ENCODE data around the gene SEC61A1.

Gene SEC61A1

DNA sequence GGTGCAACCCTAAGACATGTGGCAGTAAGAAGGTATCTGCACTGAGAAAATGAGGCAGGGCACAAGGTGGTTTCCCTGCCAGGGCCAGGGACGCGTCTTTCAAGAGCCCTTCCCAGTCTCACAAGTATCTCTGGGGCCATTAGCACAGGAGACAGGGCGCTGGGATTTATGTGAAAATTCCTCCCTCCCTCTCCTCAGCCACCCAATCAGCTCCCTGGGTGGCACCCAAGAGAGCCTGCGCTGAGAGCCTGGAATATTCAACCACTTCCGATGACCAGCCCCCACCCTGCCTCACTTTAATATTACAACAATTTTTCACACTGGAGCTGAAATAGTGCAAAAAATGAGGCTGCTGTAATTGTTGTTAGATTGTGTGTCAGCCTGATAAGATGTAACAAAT, 26.1 kb downstream of the SEC61A1 start:
- no peak for DNase-seq

DNA sequence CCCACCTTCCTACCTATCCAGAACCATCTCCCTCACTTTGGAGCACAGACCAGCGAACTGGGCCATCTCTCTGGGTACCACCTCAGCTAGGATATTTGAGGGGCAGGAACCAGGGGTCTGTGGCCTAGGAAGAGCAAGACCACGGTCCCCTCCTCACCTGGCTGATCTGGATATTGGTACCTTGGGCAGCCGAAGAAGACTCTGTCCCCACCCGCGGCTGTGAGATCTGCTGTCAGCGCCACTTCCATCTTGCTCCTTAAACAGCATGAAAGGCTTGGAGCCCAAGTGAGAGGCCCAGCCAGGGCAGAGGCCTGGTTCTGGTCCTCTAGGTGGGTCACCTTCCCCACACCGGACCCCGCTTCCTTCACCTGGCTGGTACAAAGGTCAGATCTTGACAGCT, 26.6 kb downstream of the SEC61A1 start:
- no peak for DNase-seq

DNA sequence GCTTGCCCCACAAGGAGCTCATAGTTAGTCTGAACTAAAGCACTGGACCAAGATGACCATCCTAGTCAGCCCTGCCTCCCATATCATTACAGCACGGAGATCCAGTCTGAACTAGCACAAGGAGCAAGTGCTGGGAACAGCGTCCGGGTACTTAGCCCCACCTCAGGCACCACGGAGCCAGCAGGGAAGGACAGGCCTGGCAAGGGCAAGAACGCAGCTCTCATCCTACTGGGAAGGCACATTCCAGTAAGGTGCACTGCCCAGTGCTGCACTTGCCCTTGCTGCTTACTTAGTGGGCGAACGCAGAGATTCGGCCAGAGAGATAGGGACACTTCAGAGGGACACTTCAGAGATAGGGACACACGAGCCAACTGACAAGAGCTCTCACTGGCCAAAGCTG, 27.6 kb downstream of the SEC61A1 start:
- DNase-seq, result no peak

DNA sequence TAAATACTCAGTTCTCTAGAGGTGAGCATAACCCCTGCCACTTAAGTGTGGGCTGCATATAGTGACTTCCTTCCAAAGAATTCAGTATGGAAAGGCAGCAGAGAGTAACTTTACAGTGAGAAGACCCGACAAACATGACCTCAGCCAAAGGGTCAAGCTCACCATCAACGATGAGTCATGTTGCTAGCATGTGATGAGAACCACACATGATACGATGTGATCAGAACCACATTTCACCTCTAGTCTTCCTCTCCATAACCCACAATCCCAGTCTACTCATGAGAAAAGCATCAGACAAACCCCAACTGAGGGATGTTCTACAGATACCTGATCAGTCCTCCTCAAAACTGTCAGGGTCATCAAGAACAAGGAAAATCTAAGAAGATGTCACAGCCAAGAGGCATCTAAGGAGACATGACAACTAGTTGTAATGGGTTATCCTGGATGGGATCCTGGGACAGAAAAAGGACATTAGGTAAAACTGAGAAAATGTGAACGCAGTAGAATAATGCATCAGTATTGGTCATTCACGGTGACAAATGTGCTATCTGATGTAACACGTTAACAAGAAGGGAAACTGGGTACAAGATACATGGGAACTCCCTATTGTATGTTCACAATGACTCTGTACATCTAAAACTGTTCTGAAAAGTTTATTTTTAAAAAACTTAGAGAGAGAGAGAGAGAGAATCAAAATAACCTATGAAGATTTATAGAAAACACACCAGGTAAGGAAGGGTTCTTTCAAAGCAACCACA, 28.3 kb downstream of the SEC61A1 start:
- DNase-seq, result no peak

DNA sequence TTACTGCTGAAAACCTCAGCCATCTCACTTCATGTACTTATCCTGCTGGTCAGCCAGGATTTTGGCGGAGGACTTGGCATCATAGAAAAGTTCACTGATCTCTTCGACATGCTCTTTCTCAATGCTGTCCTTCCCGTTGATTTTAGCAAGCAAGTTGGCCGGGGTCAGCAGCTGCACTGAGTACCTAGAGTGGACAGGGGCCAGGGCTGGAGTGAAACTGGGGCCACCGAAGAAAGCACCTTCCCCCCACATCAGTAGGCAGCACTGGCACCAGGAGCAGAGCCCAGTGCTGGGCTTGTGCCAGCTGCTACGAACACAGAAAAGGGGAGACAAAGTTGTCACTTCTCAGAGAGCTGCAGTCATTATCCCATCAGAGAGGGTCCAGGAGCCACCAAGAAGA, 29.0 kb downstream of the SEC61A1 start:
- DNase-seq, result no peak

DNA sequence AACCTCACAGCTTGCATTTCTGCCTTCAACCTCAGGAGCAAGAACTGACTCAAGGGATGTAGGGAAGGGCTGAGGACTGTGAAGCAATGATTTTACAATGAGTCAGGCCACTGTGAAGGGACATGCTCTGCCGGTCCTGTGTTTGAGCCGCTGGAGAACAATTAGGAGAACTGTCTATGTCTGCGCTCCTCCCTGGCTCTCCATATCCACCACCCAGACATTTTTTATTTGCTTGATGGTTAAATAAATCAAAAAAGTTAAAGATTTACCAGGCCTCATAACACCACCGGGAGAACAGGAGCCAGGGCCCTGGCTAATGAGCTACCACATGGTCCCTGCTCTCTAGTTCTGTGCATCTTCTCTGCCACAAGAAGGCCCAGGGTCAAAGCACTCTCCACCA, 29.6 kb downstream of the SEC61A1 start:
- no peak for DNase-seq

DNA sequence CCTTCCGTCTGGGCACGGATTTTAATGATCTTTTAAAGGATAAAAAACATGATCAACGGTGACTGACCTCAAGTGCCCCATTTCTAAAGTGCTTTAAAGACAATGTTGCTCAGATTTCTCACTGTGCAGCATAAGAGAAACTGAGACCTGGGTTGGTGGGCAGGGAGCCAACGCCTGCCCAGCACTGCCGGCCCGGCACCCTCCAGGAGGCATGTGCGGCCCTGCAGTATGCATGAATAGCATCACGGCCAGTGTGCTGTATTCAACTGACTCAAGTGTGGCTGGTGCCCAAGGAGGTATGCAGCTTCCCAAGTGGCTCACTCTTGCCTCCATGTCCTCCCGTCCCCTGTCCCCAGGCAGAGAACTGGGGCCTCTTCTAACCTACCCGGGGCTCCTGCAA, 30.3 kb downstream of the SEC61A1 start:
- DNase-seq, result no peak

DNA sequence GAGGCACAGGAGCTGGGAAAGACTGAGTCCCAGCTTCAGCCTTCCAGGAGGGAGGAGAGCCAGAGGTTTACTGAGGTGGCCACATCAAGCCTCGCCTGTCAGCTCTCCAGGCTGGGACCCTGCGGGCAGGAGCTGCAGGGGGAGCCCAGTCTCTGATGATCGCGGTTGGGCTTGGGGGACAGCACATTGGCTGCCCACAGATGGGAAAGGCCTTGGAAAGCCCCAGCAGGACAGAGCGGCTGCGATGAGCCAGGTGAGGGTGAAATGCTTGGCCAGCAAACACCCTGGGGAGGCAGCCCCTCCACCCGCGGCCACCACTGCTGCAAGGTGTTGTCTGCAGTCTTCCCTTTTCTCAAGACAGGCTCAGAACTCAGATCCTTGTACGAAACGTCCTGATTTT, 31.2 kb downstream of the SEC61A1 start:
- DNase-seq, result no peak

DNA sequence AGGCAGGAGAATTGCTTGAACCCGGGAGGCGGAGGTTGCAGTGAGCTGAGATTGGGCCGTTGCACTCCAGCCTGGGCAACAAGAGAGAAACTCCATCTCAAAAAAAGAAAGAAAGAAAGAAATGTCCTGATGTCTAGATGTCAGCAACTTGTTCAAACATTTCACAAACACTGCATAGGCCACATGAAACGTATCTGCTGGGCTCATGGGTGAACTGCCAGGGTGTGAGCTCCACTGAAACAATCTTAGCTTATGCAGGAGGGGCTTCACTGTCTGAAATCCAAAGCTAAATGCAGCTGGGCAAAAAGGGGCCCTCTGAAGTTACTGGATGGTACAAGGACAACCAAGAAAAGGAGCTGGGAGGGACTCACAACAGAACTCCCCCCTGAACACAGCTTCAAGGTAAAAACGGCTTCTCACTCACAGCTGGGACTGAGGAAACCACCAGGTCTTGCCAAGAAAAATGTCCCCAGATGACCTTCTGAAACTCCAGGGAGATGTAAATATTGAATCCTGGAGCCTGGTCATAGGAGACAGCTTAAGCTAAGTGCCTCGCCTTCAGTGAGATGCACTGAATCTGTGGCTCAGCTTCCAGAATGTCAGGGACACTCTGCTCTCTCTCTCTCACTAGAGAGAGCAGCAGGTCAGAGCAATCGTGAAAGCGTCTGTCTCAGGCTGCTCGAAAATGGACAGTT, 31.9 kb downstream of the SEC61A1 start:
- DNase-seq, result no peak

DNA sequence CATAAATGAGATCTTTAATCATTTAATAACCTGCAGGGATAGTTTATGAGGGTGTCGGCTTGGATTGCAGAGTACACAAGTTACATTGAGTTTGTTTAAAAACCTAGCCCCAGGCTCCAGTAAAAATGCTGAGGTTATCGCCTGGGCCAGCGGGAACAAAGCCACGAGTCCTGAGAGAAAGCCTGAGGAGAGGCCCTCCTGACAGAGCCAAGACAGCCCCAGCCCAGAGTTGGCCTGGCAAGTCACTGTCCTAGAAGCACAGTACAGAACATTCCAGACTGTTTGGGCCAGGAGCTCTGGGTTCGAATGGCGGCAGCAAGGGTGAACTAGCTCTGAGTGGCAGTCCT, 32.4 kb downstream of the SEC61A1 start:
- DNase-seq, result no peak

DNA sequence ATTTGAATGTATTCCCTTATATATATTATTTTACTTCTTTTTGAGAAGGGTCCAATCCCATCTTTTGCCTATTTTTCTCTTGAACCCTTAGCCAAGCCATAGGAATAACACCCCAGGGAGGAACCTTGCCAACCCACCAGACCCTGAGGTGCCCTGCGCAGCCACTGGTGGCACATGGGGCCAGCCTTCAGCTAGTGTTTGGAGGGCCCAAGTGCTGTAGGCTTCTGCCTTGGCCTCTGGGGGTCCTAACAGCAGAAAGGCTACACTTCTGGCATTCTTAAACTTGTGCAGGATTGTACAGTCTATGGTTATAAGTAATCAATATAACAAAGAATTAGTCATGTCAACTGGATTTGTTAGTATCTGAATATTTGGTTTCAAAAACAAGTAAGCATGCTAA, 36.9 kb downstream of the SEC61A1 start:
- no peak for DNase-seq

DNA sequence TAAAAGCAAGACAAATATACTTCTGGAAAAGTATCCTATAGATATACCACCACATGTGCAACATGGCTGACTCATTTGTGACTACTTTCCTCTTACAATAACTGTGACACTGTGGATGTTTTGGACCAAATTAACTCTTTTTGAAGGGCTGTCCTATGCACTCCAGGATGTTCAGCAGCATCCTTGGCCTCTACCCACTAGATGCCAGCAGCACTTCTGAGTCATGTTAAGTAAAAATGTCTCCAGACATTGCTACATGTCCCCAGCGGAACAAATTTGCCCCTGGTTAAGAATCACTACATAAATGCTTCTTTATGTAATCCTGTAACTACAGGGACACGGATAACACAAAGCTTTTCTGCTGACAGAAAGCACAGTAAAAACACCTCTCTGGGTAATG, 39.3 kb downstream of the SEC61A1 start:
- no peak for DNase-seq

DNA sequence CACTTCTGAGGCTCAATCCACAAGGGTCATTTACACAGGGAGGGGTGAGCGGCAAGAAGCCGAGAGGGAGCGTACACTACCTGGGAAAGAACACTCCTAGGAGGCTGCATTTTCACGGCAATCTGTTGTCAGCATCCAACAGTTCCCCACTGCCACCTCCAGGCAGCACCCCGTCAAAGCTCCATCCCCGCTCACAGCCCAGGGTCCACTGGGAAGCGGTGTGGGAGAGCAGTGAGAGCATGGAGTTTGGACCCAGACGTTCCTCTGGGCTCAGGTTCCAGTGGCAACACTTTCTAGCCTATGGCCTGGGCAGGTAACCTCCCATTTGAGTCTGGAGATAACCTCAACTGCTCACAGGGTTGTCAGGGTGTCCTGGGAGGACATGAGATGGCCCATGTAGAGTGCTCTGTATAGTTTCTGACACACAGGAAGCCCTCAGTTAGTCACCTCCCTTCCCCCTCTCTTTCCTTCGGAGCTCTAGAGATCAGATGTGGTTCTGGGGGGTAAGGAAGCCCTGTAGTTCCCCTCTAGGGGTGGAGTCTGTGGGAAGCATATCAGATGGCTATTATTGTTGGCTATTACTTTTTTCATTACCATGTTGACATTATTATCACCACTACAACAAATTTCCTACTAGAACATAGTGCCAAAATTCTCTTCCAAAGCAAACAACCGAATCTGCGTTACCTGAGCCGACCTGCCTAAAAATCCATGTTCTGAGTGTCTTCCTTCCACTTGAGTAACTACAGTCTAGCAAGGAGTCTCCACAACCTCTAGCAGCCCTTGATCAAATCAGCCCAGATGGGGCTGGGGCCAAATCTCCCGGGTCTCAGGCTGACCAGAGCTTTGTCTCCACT, 42.3 kb downstream of the SEC61A1 start:
- no peak for DNase-seq

DNA sequence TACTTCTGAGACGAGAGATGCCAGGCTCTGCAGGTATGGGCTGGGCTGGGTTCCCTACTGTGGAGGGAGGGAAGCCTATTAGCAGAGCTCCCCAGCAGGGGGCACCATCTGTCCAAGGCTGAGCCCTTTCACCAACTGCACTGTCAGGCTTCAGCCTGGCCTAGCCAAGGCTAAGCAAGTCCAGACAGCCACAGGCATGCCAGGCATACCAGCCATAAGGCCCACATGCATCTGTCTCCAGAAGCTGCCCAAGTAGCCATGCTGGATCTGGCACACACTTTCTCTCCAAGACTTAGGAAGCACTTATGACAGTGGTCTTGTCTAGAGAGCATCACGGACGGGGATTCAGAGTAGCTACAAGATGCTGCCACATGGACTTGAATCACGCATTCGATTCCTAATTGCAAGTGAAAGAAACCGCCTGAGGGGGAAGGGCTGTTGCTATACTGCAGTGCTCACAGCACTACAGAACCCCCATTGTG, 43.0 kb downstream of the SEC61A1 start:
- peak; percentile 33 to 72 (median 66) for DNase-seq

DNA sequence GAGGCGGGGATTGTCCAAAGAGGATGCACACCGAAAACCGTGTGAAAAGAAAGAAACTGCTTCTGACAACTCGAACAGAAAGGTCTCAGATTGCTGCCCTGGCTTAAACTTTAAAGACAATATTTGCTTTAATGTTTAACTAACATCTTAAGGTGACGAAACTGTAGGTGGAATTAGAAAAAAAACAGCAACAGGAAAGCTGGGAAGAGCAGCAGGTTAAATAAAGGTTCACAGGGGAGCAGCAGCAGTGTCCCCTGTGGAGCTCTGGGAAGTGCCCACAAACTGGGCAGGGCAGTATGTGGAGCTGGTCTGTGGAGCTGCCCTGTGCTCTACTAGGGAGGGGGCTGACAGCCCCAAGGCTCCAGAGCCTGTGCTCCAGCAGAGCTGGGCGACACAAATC, 46.0 kb downstream of the SEC61A1 start:
- DNase-seq, result no peak

DNA sequence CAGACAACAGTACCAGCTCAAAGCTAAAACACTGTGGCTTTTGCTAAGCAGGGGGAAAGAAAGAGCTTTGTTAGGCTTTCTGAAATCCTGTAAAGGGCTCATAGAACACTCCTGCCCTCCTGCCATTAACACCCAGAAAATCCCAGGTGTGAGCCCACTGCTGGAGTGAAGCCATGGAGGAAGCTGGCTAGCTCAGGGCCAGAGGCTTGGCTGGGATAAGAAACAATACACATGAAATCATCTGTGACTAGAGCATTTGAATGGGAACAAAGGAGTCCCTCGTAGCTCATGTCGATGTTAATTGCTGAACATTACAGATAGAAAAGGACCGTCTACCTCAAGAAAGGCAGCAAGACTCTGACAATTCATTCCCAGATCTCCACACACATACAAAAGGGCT, 47.9 kb downstream of the SEC61A1 start:
- no peak for DNase-seq

DNA sequence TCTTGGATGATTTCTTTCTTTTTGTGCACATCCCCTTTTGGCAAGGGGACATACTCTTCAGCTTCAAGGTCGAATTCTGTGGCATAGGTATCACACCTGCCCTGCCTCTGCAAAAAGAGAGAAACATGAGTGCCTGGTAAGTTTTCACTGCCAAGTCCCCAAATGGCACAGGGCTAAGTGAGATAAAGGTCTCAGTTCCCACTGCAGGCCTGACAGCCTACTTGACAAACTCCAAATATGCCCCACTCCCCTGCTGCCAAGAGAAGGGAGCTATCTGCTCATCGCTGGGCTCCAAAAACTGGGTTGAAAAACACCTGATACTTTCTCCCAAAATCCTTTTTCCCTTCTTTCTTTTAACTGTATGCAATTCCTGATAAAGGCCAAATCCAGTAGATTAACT, 48.4 kb downstream of the SEC61A1 start:
- no peak for DNase-seq

DNA sequence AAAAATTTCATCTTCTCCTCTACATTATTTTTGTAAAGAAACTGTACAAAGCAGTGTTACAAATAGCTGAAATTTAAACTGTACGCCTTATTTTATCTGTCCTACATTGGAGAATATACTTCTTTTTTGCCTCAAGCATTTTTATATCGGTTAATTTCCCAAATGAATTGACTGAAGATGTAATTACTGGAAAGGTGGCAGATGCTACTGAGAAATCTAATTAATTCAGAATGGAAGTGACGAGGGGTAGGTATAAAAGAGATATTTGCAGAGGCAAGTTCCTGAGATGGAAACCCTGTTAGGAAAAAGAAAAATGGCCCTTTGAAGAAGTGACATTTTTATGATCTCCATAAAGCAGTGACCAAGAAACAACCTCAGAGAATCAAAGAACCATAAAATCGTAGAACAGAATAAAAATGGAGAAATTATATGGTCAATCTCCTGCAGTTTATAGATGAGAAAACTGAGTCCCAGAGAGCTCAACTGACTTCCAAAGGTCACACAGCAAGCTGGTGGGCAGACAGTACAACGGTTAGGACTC, 51.0 kb downstream of the SEC61A1 start:
- DNase-seq, result no peak

DNA sequence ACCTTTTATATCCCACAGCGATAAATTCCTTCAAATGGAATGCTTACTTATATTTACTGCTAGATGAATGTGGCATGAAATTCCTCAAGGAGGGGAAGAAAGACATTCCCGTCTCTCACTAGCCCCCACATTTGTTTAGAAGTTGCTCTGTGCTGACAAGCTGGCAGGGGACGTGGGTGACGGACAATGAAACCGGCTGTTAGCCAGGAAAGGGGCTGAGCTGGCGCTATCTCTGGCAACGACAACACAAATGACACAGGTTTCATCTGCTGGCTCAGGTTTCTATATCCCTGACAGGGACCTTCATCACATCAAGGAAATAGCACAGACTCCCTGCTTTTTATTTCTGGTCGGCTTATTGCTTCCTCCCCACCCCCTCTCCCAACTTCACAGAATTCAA, 55.6 kb downstream of the SEC61A1 start:
- no peak for DNase-seq

DNA sequence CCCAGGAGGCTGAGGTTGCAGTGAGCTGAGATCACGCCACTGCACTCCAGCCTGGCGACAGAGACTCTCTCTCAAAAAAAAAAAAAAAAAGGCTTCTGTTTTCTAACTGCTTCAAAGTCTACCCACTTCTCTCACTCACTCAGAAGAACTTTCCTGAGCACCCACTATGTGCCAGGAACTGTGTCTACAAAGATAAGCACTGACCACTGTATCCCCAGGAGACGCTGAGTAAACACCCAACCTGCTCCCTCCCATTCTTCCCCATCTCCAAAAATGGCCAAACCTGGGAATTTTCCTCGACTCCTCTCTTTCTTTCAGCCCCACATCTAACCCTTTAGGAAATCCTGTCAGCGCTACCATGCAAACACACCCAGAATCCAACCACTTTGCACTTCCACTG, 58.9 kb downstream of the SEC61A1 start:
- DNase-seq, result no peak

DNA sequence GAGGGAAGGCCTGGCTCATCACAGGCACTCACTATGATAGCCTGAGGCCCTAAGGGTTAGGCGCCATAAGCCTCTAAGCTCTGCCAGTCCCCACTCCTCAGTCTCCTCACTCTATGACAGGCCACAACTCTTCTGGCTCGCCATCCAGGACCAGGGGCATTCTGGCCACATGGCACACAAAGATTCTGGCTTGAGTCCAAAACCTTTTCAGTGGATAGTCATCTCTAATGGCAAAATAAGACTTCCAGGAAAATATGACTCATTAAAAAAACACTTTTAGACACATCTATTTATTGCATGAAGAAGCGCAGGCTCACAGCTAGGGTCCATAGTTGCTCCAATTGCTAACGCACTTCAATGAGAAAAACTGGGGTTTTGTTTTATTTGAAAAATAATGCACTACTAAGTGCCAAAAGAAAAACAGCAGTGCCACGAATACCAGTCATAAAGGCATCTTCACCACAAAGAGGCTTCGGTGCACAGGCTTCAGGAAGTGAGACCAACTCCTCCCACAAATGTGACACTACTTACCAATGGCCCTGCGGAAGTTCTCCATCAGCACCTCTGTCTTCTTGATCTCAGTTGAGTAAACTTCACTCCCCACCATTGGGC, 60.2 kb downstream of the SEC61A1 start:
- DNase-seq, result peak in 2 of 4 experiments; percentile 6 to 17

DNA sequence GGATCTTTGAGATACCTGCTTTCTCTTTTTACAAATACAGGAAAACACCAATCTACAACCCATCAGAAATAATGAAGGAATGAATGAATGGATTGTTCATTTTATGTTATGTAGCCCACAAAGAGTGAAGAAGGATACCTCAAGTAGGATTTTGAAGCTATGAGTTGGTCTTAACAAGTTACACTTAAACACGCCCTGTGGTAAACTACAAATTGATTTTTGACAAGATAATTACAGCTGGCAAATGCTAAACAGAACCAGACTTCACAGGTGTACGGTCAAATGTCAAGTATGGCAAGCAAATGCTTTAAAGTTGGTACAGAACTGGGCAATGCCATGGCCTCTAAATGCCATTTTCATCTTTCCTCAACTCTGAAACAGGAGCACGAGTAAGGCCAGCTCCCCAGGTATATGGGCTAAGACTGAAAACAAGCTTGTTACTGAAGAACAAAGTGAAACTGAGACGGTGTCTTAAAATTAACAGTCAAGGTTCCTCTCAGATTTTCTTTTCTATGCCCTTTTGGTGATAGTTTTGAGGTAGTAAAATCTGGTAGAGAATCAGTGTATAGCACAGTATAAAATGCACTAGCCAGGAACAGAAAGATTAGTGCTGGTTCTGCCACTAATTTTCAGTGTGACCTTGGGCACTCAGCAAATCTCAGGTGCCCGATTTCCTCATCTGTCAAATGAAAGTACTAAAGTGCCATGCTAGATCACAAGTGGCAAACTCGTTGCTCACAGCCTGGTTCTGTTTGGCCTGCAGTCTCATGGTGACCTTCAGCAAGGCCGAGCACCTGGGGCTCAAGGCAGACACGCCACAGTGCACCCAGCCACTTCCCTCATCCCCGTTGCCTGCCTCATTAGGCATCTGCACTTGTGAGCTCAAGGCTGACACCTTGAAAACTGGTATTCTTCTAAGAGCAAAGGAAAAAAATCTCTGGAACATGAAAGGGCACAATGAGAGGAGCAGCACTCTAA, 61.9 kb downstream of the SEC61A1 start:
- no peak for DNase-seq

Measured in activated CD4-positive, CD25-positive, alpha-beta regulatory T cell (primary cell).